HPDE6-E6E7 (cell line): ENCODE measurements around the gene KLF12.

ENCODE experiments used
- DNase-seq: peaks from one replicate; pipeline ENCODE4 v3.0.0; 2011; ENCODE audit warnings: missing footprints; ENCODE audit errors: extremely low spot score

The KLF12 gene

GRCh38 chr13:74135326-74136083 lies 1.3 kb upstream of the KLF12 start:
- DNase-seq, result no peak

GRCh38 chr13:74134777-74135325 lies 647 bp upstream of the KLF12 start:
- no peak for DNase-seq

- peak; percentile 22 for DNase-seq
Observed at GRCh38 chr13:74133657-74134201, 475 bp downstream of the KLF12 start.

- DNase-seq, result no peak
Observed at GRCh38 chr13:74132776-74133656, 1.2 kb downstream of the KLF12 start.

GRCh38 chr13:74132152-74132775 lies 1.9 kb downstream of the KLF12 start:
- DNase-seq, result no peak

- no peak for DNase-seq
Observed at GRCh38 chr13:74131227-74131626, 3.0 kb downstream of the KLF12 start.

- no peak for DNase-seq
Observed at GRCh38 chr13:74129500-74130191, 4.6 kb downstream of the KLF12 start.

- DNase-seq, result no peak
Observed at GRCh38 chr13:74128156-74128767, 5.9 kb downstream of the KLF12 start.

GRCh38 chr13:74118328-74118727 lies 15.9 kb downstream of the KLF12 start:
- DNase-seq, result no peak

GRCh38 chr13:74117207-74117705 lies 16.9 kb downstream of the KLF12 start:
- DNase-seq, result no peak

- no peak for DNase-seq
Observed at GRCh38 chr13:74115133-74115532, 19.1 kb downstream of the KLF12 start.

GRCh38 chr13:74114641-74115040 lies 19.6 kb downstream of the KLF12 start:
- DNase-seq, result no peak

- no peak for DNase-seq
Observed at GRCh38 chr13:74114202-74114601, 20.0 kb downstream of the KLF12 start.

GRCh38 chr13:74111901-74112824 lies 22.0 kb downstream of the KLF12 start:
- no peak for DNase-seq

- no peak for DNase-seq
Observed at GRCh38 chr13:74111399-74111798, 22.8 kb downstream of the KLF12 start.

GRCh38 chr13:74110053-74110452 lies 24.2 kb downstream of the KLF12 start:
- no peak for DNase-seq

GRCh38 chr13:74107598-74107997 lies 26.6 kb downstream of the KLF12 start:
- DNase-seq, result no peak

- DNase-seq, result no peak
Observed at GRCh38 chr13:74105871-74106270, 28.3 kb downstream of the KLF12 start.

- DNase-seq, result no peak
Observed at GRCh38 chr13:74104661-74105275, 29.4 kb downstream of the KLF12 start.
